ENCODE results near the gene CLMP. TPM values are rescaled to one million over a fixed set of nuclear protein-coding genes. Genes with fewer than 3 reads are reported as not detected.

CLMP gene
- total RNA-seq, 3 donors from 2014 or later, result 4.7 to 84.9 (median 11.0) TPM

DNA sequence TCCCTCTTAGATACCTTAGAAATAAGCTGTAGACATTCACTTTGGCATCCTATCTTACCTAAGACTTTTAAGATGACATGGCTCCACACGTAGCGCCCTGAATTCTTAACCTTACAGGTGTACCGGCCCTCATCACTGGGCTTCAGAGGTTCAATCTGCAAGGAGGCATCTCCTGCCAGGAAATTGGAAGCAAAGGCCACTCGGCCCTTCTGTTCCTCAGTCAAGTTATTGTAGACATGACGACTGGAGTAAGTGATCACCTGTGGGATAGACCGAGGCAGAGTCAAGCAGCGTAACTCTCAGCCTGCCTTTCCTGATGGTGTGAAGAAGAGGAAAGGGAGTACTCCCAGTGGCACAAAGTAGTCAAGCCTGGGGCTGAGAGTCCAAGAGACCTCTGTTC lies 110.6 kb downstream of the CLMP start:
- intact Hi-C loops (cut with DNase I, micrococcal nuclease), result no loop called here
- H3K4me1 ChIP-seq (ENCODE audit: low read depth), result peaks cover 6% of the 10 kb centered on the region
- TF ChIP-seq, protein P1, sequence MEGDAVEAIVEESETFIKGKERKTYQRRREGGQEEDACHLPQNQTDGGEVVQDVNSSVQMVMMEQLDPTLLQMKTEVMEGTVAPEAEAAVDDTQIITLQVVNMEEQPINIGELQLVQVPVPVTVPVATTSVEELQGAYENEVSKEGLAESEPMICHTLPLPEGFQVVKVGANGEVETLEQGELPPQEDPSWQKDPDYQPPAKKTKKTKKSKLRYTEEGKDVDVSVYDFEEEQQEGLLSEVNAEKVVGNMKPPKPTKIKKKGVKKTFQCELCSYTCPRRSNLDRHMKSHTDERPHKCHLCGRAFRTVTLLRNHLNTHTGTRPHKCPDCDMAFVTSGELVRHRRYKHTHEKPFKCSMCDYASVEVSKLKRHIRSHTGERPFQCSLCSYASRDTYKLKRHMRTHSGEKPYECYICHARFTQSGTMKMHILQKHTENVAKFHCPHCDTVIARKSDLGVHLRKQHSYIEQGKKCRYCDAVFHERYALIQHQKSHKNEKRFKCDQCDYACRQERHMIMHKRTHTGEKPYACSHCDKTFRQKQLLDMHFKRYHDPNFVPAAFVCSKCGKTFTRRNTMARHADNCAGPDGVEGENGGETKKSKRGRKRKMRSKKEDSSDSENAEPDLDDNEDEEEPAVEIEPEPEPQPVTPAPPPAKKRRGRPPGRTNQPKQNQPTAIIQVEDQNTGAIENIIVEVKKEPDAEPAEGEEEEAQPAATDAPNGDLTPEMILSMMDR (IDR thresholded peaks at IDR 0.05), result no peak
- H3K36me3 ChIP-seq (ENCODE audit: low read depth), result no peaks in the 10 kb centered on the region
- H3K9me3 ChIP-seq, result no peaks in the 10 kb centered on the region
- ATAC-seq, result no peak
- no peak for DNase-seq
- no peak overlapping the region for H3K4me3 ChIP-seq

DNA sequence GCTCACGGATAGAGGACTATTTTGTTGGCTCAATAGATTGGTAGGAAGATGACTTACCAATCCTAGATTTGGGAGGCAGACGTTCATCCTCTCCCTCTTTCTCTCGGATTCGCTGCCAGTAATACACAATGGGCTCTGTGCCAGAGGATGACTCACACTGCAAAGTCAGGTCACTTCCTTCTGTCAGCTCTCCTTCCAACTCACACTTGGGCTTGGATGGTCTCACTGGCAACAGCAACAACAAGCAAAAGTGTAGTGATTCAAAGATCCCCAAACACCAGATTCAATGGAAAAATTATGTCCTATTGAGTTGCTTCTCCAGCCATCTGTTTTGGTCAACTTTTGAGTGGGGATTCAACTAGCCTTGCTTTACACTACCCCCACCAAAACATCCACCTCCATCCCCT lies 111.4 kb downstream of the CLMP start:
- TF ChIP-seq, protein P1 (IDR thresholded peaks at IDR 0.05), result no peak
- intact Hi-C loops (cut with DNase I, micrococcal nuclease), result no loop called here
- Histone ChIP-seq H3K4me3 (no peak overlapping the region), H3K36me3 (ENCODE audit: low read depth) (no peaks in the 10 kb centered on the region), H3K4me1 (ENCODE audit: low read depth) (peaks cover 6% of the 10 kb centered on the region), H3K9me3 (no peaks in the 10 kb centered on the region)
- peak; percentile 92 for ATAC-seq
- peak in 2 of 3 donors; percentile 61 to 93 for DNase-seq

DNA sequence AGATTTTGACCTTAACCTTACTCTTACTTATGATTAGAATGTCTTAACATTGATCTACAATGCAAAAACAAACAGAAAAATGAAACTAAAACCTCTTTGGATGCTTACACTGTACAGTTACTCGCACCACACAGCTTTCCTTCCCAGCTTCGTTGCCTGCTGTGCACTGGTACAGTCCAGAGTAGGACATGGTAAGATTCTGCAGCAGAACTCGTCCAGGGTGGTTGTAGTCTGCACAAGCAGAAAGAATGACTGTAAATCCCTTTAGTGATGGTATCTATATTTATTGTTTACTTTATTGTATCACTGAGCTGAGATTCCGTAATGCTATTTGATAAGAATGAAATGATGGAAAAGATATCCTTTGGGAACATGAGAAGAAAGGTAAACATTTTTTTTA lies 112.1 kb downstream of the CLMP start:
- H3K4me1 ChIP-seq (ENCODE audit: low read depth), result peaks cover 6% of the 10 kb centered on the region
- ATAC-seq (peak; percentile 35), DNase-seq (no peak)
- no peaks in the 10 kb centered on the region for H3K36me3 ChIP-seq (ENCODE audit: low read depth)
- intact Hi-C loops (cut with DNase I, micrococcal nuclease), result no loop called here
- TF ChIP-seq, protein P1 (IDR thresholded peaks at IDR 0.05), result no peak
- no peaks in the 10 kb centered on the region for H3K9me3 ChIP-seq
- H3K4me3 ChIP-seq, result no peak overlapping the region

DNA sequence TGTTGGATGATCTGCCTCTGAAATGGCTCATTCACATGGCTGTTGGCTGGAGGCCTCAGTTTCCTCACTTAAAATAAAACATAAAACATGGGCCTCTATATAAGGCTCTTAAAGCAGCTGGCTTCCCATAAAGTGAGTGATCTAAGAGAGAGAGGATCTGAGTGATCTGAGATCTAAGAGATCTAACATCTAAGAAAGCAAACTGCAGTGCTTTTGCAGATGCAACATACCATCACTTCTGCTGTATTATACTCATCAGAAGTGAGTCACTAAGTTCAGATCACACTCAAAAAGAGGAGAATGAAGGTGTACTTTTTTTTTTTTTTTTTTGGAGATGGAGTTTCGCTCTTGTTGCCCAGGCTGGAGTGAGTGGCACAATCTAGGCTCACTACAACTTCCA lies 115.0 kb downstream of the CLMP start:
- TF ChIP-seq, protein P1 (IDR thresholded peaks at IDR 0.05), result no peak
- H3K4me1 ChIP-seq (ENCODE audit: low read depth), result peaks cover 6% of the 10 kb centered on the region
- H3K9me3 ChIP-seq, result no peaks in the 10 kb centered on the region
- no peak for ATAC-seq
- no peaks in the 10 kb centered on the region for H3K36me3 ChIP-seq (ENCODE audit: low read depth)
- H3K4me3 ChIP-seq, result no peak overlapping the region
- intact Hi-C loops (cut with DNase I, micrococcal nuclease), result no loop called here
- no peak for DNase-seq

DNA sequence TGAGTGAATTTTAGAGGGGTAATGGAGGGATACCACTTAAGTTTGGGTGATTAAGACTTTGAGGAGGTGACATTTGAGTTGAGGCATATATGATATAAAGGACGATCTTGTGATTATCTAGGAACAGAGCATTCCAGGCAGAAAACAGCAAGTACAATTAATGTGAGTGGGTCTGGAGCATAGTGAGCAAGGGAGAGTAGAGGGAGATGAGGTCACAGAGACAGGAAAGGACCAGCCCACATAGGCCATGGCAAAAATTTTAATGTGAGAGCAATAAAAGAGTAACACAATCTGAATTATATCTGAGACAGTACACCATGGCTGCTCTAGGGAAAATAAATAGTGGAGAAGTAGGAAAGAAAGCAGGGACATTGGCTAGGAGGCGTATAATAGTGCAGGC lies 118.6 kb downstream of the CLMP start:
- ATAC-seq (no peak), DNase-seq (no peak)
- Histone ChIP-seq H3K9me3 (no peaks in the 10 kb centered on the region), H3K4me3 (no peak overlapping the region), H3K36me3 (ENCODE audit: low read depth) (no peaks in the 10 kb centered on the region), H3K4me1 (ENCODE audit: low read depth) (no peaks in the 10 kb centered on the region)
- TF ChIP-seq, protein P1 (IDR thresholded peaks at IDR 0.05), result no peak
- intact Hi-C loops (cut with DNase I, micrococcal nuclease), result no loop called here

Data from mucosa of descending colon (tissue), 3 donors.